Left lung (tissue), 10 donors: ENCODE data around the gene CCDC92. TPM values are rescaled to one million over a fixed set of nuclear protein-coding genes. Genes with fewer than 3 reads are reported as not detected.

Source experiments
- ATAC-seq: fragments of 200-7000 bp; cut with Tn5 transposase; one replicate; pipeline ENCODE4 v1.9.1; 2020; ENCODE audit warnings: moderate library complexity
- DNase-seq, 4 donors: peaks; one replicate each; pipeline ENCODE4 v3.0.0-alpha.2; 2013 to 2020
- H3K27ac ChIP-seq, 2 donors: fragments of 200-600 bp; sonication (generic) in 1 of 2; one replicate each; pipeline versions ENCODE4 v1.5.0 to v1.8.0; 2020 to 2021
- H3K27me3 ChIP-seq, 2 donors: fragments of 200-600 bp; sonication (generic) in 1 of 2; one replicate each; pipeline versions ENCODE4 v1.5.0 to v1.8.0; 2020 to 2021
- H3K36me3 ChIP-seq, 2 donors: fragments of 200-600 bp; sonication (generic) in 1 of 2; one replicate each; pipeline versions ENCODE4 v1.5.0 to v1.8.0; 2020 to 2021
- H3K4me1 ChIP-seq, 2 donors: fragments of 200-600 bp; one replicate each; pipeline ENCODE4 v1.8.0; 2021
- H3K4me3 ChIP-seq, 2 donors: fragments of 200-600 bp; sonication (generic) in 1 of 2; one replicate each; pipeline versions ENCODE4 v1.5.0 to v1.8.0; 2020 to 2021; ENCODE audit warnings: mild to moderate bottlenecking in 1 of 2
- H3K9me3 ChIP-seq, 2 donors: fragments of 200-600 bp; sonication (generic) in 1 of 2; one replicate each; pipeline versions ENCODE4 v1.5.0 to v1.8.0; 2020 to 2021
- intact Hi-C, 2 donors: fragments of 100-400 bp; cut with DNase I; formaldehyde crosslinking; loops; one replicate each; pipeline versions ENCODE4 v1.11.2 to v1.14.2; 2022
- polyA plus RNA-seq, 6 donors: library from polyadenylated mRNA; unstranded; fragments of 120-200 nt; gene quantifications; one replicate each; pipeline ENCODE4 v1.2.1, GENCODE V29; 2013; ENCODE audit not compliant: insufficient read length in 6 of 6
- total RNA-seq, 2 donors: library from RNA; stranded (reverse); fragmentation: NEBNext Ultra II Directional; extraction: Animal tissue kit (Norgen Biotek cat#: 25700); gene quantifications; one replicate each; pipeline ENCODE4 v1.2.1, GENCODE V29; 2021
- TF ChIP-seq, protein P1 (sequence below), 2 donors: fragments of 200-600 bp; sonication (generic) in 1 of 2; IDR thresholded peaks; one replicate each; pipeline versions ENCODE4 v1.5.0 to v1.8.0; 2021; ENCODE audit warnings: antibody characterized with exemption in 2 of 2
- donor health status: DM: no; HTN: yes; CAD: no.
- donor health status: DM: no; HTN: no; CAD: no.

The CCDC92 gene
- total and polyA plus RNA-seq, 8 donors: 40.2 to 68.7 (median 58.1) TPM

DNA sequence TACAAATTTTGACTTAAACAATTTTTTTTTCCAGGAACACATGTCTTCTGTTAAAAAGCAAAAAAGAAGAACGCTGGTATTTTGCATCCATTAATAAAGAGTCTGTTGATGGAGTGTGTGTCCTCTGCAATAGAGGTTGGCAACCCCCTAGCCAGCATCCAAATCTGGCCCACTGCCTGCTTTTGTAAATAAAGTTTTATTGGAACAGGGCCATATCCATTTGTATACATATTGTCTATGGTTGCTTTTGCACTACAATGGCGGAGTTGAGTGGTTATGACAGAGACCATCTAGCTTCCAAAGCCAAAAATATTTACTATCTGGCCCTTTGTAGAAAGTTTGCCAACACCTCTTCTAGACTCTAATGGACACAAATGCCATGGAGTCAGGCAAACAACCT lies 49.6 kb downstream of the CCDC92 start:
- H3K4me3 ChIP-seq: no peak overlapping the region
- intact Hi-C loops: no loop called here
- no peak for ATAC-seq
- H3K27ac ChIP-seq: no peak overlapping the region
- no peaks in the 10 kb centered on the region for H3K36me3 ChIP-seq
- no peaks in the 10 kb centered on the region for H3K9me3 ChIP-seq
- H3K4me1 ChIP-seq: no peaks in the 10 kb centered on the region
- H3K27me3 ChIP-seq: no peaks in the 10 kb centered on the region
- TF ChIP-seq, protein P1, sequence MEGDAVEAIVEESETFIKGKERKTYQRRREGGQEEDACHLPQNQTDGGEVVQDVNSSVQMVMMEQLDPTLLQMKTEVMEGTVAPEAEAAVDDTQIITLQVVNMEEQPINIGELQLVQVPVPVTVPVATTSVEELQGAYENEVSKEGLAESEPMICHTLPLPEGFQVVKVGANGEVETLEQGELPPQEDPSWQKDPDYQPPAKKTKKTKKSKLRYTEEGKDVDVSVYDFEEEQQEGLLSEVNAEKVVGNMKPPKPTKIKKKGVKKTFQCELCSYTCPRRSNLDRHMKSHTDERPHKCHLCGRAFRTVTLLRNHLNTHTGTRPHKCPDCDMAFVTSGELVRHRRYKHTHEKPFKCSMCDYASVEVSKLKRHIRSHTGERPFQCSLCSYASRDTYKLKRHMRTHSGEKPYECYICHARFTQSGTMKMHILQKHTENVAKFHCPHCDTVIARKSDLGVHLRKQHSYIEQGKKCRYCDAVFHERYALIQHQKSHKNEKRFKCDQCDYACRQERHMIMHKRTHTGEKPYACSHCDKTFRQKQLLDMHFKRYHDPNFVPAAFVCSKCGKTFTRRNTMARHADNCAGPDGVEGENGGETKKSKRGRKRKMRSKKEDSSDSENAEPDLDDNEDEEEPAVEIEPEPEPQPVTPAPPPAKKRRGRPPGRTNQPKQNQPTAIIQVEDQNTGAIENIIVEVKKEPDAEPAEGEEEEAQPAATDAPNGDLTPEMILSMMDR (IDR thresholded peaks at IDR 0.05): no peak
- DNase-seq: no peak

DNA sequence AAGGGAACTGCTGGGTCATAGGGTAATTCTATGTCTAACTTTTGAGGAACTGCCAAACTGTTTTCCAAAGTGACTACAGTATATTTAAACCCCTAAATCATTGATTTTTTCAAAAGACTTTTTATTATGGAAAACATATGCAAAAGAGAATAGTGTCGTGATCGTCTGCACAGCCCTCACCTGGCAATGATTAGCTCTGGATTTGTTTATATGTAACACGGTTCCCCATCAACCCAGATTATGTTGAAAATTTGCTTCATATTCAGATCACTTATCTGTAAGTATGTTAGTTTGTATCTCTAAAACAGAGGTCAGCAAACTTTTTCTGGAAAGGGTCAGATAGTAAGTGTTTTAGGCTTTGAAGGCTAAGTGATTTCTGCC lies 52.7 kb downstream of the CCDC92 start:
- Histone ChIP-seq H3K36me3 (no peaks in the 10 kb centered on the region), H3K4me1 (no peaks in the 10 kb centered on the region), H3K4me3 (no peak overlapping the region), H3K27me3 (peaks cover 0 to 11% of the 10 kb centered on the region in 2 donors), H3K27ac (no peak overlapping the region), H3K9me3 (no peaks in the 10 kb centered on the region)
- TF ChIP-seq, protein P1 (IDR thresholded peaks at IDR 0.05): no peak
- intact Hi-C loops: no loop called here
- no peak for DNase-seq
- no peak for ATAC-seq

DNA sequence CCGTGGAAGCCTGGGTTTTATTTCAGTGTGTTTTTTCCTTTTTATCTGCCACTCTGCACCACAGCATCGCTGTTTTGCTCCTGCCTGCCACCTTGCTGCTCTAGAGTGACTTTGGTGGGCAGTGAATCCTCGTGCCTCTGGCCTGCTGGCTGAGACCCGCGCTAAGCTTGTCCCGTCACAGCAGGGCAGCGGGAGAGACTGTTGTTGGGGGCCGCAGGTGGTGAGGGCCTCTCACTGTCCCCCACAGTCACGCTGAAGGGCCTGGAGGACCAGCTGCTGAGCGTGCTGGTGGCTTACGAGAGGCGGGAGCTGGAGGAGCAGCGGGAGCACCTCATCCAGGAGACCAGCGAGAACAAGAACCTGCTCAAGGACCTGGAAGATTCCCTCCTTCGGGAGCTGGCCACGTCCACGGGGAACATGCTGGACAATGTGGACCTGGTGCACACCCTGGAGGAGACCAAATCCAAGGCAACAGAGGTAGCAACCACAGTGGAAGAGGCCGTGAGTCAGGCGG lies 55.2 kb downstream of the CCDC92 start:
- no peaks in the 10 kb centered on the region for H3K4me1 ChIP-seq
- ATAC-seq: no peak
- TF ChIP-seq, protein P1 (IDR thresholded peaks at IDR 0.05): no peak

DNA sequence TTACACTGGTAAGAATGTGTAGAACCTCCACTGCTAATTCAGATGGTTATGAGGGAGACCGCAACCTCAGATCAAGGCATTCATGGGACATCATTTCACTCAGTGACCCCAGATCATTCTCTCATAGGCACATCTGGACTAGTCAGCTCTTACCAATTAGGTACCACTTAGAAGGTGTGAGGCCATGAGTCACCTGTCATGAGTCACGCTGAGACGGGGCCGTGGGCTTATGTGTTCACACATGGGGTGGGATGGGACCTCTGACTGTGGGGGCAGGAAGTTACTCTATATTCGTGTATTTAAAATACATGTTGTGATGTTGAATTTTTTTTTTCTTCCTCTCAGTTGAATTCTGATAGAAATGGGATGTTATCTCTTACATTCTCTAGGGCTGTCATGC lies 55.9 kb downstream of the CCDC92 start:
- ATAC-seq (no peak), DNase-seq (no peak)
- no peaks in the 10 kb centered on the region for H3K36me3 ChIP-seq
- H3K4me3 ChIP-seq: no peak overlapping the region
- H3K27me3 ChIP-seq: peaks cover 0 to 18% of the 10 kb centered on the region in 2 donors
- TF ChIP-seq, protein P1 (IDR thresholded peaks at IDR 0.05): no peak
- H3K4me1 ChIP-seq: no peaks in the 10 kb centered on the region
- intact Hi-C loops: no loop called here
- H3K9me3 ChIP-seq: no peaks in the 10 kb centered on the region
- no peak overlapping the region for H3K27ac ChIP-seq

More for the DNA sequence above, 55.2 kb downstream of the CCDC92 start:
- Histone ChIP-seq H3K27me3 (peaks cover 0 to 18% of the 10 kb centered on the region in 2 donors), H3K9me3 (no peaks in the 10 kb centered on the region), H3K27ac (no peak overlapping the region), H3K36me3 (no peaks in the 10 kb centered on the region), H3K4me3 (no peak overlapping the region)
- intact Hi-C loops: no loop called here
- no peak for DNase-seq

DNA sequence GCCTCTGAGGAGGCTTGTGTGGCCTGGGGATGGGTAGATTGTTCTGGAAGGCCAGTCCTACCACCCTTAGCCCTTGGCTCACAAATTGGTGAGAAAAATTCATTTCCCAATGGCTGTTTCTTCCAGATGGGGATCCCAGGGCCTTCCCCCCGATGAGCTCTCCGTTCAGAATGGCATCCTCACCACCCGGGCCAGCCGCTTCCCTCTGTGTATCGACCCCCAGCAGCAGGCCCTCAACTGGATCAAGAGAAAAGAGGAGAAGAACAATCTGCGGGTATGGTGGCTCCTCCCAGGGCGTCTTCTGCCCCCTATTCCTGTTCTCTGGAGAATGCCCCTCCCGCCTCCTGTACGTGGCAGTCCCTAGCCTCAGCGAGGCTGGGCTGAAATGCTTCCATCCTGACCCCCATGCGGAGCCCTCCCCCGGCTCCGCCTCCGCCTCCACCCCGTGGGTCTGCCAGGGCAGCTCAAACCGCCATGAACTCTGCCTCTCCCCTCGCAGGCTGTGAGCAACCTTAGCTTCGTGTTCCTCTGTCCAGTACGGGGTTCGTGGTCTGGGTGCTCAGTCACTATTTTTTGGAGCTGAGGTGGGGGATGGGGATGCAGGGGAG lies 57.8 kb downstream of the CCDC92 start:
- intact Hi-C loops: no loop called here
- TF ChIP-seq, protein P1 (IDR thresholded peaks at IDR 0.05): no peak
- H3K27ac ChIP-seq: no peak overlapping the region
- DNase-seq (no peak), ATAC-seq (no peak)
- no peaks in the 10 kb centered on the region for H3K36me3 ChIP-seq
- H3K4me3 ChIP-seq: no peak overlapping the region
- H3K9me3 ChIP-seq: no peaks in the 10 kb centered on the region
- H3K4me1 ChIP-seq: no peaks in the 10 kb centered on the region
- peaks cover 0 to 18% of the 10 kb centered on the region in 2 donors for H3K27me3 ChIP-seq
